Measurements from ENCODE around the gene ATP8A2.

Gene ATP8A2

GRCh38 chr13:25742220-25742619 lies 370.4 kb downstream of the ATP8A2 start:
- Histone ChIP-seq H3K4me1 (ENCODE audit: insufficient read depth, insufficient read length) (no peaks in the 10 kb centered on the region), H3K27me3 (ENCODE audit: insufficient read depth, insufficient read length) (no peaks in the 10 kb centered on the region), H3K36me3 (ENCODE audit: insufficient read depth, insufficient read length, low read length) (no peaks in the 10 kb centered on the region), H3K4me3 (ENCODE audit: insufficient read length, low read depth) (no peak overlapping the region), H3K9ac (ENCODE audit: insufficient read length, low read depth) (no peak overlapping the region), H3K9me3 (ENCODE audit: insufficient read depth, low read length) (peaks cover 7% of the 10 kb centered on the region; the same call in 1 of the 2 replicates)
- no peak for TF ChIP-seq YY1 (IDR thresholded peaks at IDR 0.05; ENCODE audit: insufficient read depth, insufficient read length)
- no peak for TF ChIP-seq ZNF274 (IDR thresholded peaks at IDR 0.05; ENCODE audit: low read depth, low read length)
- no peak for TF ChIP-seq SUZ12 (IDR thresholded peaks at IDR 0.05; ENCODE audit: extremely low read depth, insufficient read depth, insufficient read length)
- no peak for DNase-seq (ENCODE audit: low read depth, low spot score)

GRCh38 chr13:25743421-25743820 lies 371.6 kb downstream of the ATP8A2 start:
- H3K4me3 ChIP-seq (ENCODE audit: insufficient read length, low read depth), result no peak overlapping the region
- H3K4me1 ChIP-seq (ENCODE audit: insufficient read depth, insufficient read length), result no peaks in the 10 kb centered on the region
- H3K9me3 ChIP-seq (ENCODE audit: insufficient read depth, low read length), result peaks cover 7% of the 10 kb centered on the region; the same call in 1 of the 2 replicates
- no peak for TF ChIP-seq ZNF274 (IDR thresholded peaks at IDR 0.05; ENCODE audit: low read depth, low read length)
- TF ChIP-seq YY1 (IDR thresholded peaks at IDR 0.05; ENCODE audit: insufficient read depth, insufficient read length), result no peak
- TF ChIP-seq SUZ12 (IDR thresholded peaks at IDR 0.05; ENCODE audit: extremely low read depth, insufficient read depth, insufficient read length), result no peak
- no peaks in the 10 kb centered on the region for H3K27me3 ChIP-seq (ENCODE audit: insufficient read depth, insufficient read length)
- H3K36me3 ChIP-seq (ENCODE audit: insufficient read depth, insufficient read length, low read length), result no peaks in the 10 kb centered on the region
- no peak for DNase-seq (ENCODE audit: low read depth, low spot score)
- no peak overlapping the region for H3K9ac ChIP-seq (ENCODE audit: insufficient read length, low read depth)

- Histone ChIP-seq H3K27me3 (ENCODE audit: insufficient read depth, insufficient read length) (no peaks in the 10 kb centered on the region), H3K4me1 (ENCODE audit: insufficient read depth, insufficient read length) (peaks cover under 1% of the 10 kb centered on the region), H3K9ac (ENCODE audit: insufficient read length, low read depth) (no peak overlapping the region), H3K36me3 (ENCODE audit: insufficient read depth, insufficient read length, low read length) (no peaks in the 10 kb centered on the region), H3K9me3 (ENCODE audit: insufficient read depth, low read length) (peaks cover 7% of the 10 kb centered on the region; the same call in 1 of the 2 replicates), H3K4me3 (ENCODE audit: insufficient read length, low read depth) (no peak overlapping the region)
- no peak for TF ChIP-seq SUZ12 (IDR thresholded peaks at IDR 0.05; ENCODE audit: extremely low read depth, insufficient read depth, insufficient read length)
- no peak for TF ChIP-seq YY1 (IDR thresholded peaks at IDR 0.05; ENCODE audit: insufficient read depth, insufficient read length)
- TF ChIP-seq ZNF274 (IDR thresholded peaks at IDR 0.05; ENCODE audit: low read depth, low read length), result no peak
- DNase-seq (ENCODE audit: low read depth, low spot score), result no peak
These were observed 372.4 kb downstream of the ATP8A2 start for GRCh38 chr13:25744178-25744577.

GRCh38 chr13:25746131-25746530 lies 374.4 kb downstream of the ATP8A2 start:
- Histone ChIP-seq H3K4me1 (ENCODE audit: insufficient read depth, insufficient read length) (peaks cover 4% of the 10 kb centered on the region), H3K36me3 (ENCODE audit: insufficient read depth, insufficient read length, low read length) (no peaks in the 10 kb centered on the region), H3K9me3 (ENCODE audit: insufficient read depth, low read length) (no peaks in the 10 kb centered on the region), H3K4me3 (ENCODE audit: insufficient read length, low read depth) (no peak overlapping the region), H3K27me3 (ENCODE audit: insufficient read depth, insufficient read length) (no peaks in the 10 kb centered on the region), H3K9ac (ENCODE audit: insufficient read length, low read depth) (no peak overlapping the region)
- no peak for DNase-seq (ENCODE audit: low read depth, low spot score)
- TF ChIP-seq SUZ12 (IDR thresholded peaks at IDR 0.05; ENCODE audit: extremely low read depth, insufficient read depth, insufficient read length) (no peak), YY1 (IDR thresholded peaks at IDR 0.05; ENCODE audit: insufficient read depth, insufficient read length) (no peak)

- Histone ChIP-seq H3K36me3 (ENCODE audit: insufficient read depth, insufficient read length, low read length) (no peaks in the 10 kb centered on the region), H3K27me3 (ENCODE audit: insufficient read depth, insufficient read length) (no peaks in the 10 kb centered on the region), H3K9ac (ENCODE audit: insufficient read length, low read depth) (no peak overlapping the region), H3K4me3 (ENCODE audit: insufficient read length, low read depth) (no peak overlapping the region), H3K9me3 (ENCODE audit: insufficient read depth, low read length) (no peaks in the 10 kb centered on the region), H3K4me1 (ENCODE audit: insufficient read depth, insufficient read length) (peaks cover 6% of the 10 kb centered on the region)
- no peak for DNase-seq (ENCODE audit: low read depth, low spot score)
- TF ChIP-seq SUZ12 (IDR thresholded peaks at IDR 0.05; ENCODE audit: extremely low read depth, insufficient read depth, insufficient read length) (no peak), ZNF274 (IDR thresholded peaks at IDR 0.05; ENCODE audit: low read depth, low read length) (no peak), YY1 (IDR thresholded peaks at IDR 0.05; ENCODE audit: insufficient read depth, insufficient read length) (no peak)
These were observed 381.3 kb downstream of the ATP8A2 start for GRCh38 chr13:25752957-25753551.

- peaks cover 6% of the 10 kb centered on the region for H3K4me1 ChIP-seq (ENCODE audit: insufficient read depth, insufficient read length)
- H3K36me3 ChIP-seq (ENCODE audit: insufficient read depth, insufficient read length, low read length), result no peaks in the 10 kb centered on the region
- no peaks in the 10 kb centered on the region for H3K9me3 ChIP-seq (ENCODE audit: insufficient read depth, low read length)
- no peaks in the 10 kb centered on the region for H3K27me3 ChIP-seq (ENCODE audit: insufficient read depth, insufficient read length)
- H3K4me3 ChIP-seq (ENCODE audit: insufficient read length, low read depth), result no peak overlapping the region
- no peak for DNase-seq (ENCODE audit: low read depth, low spot score)
- no peak for TF ChIP-seq YY1 (IDR thresholded peaks at IDR 0.05; ENCODE audit: insufficient read depth, insufficient read length)
- no peak overlapping the region for H3K9ac ChIP-seq (ENCODE audit: insufficient read length, low read depth)
These were observed 382.2 kb downstream of the ATP8A2 start for GRCh38 chr13:25753976-25754375.

GRCh38 chr13:25756251-25756650 lies 384.5 kb downstream of the ATP8A2 start:
- Histone ChIP-seq H3K4me1 (ENCODE audit: insufficient read depth, insufficient read length) (peaks cover 2% of the 10 kb centered on the region), H3K9me3 (ENCODE audit: insufficient read depth, low read length) (no peaks in the 10 kb centered on the region), H3K4me3 (ENCODE audit: insufficient read length, low read depth) (no peak overlapping the region), H3K36me3 (ENCODE audit: insufficient read depth, insufficient read length, low read length) (no peaks in the 10 kb centered on the region), H3K27me3 (ENCODE audit: insufficient read depth, insufficient read length) (no peaks in the 10 kb centered on the region), H3K9ac (ENCODE audit: insufficient read length, low read depth) (no peak overlapping the region)
- no peak for TF ChIP-seq SUZ12 (IDR thresholded peaks at IDR 0.05; ENCODE audit: extremely low read depth, insufficient read depth, insufficient read length)
- TF ChIP-seq ZNF274 (IDR thresholded peaks at IDR 0.05; ENCODE audit: low read depth, low read length), result no peak
- TF ChIP-seq YY1 (IDR thresholded peaks at IDR 0.05; ENCODE audit: insufficient read depth, insufficient read length), result no peak
- no peak for DNase-seq (ENCODE audit: low read depth, low spot score)

Measured in NT2/D1 (cell line).